GM12801 (cell line): ENCODE measurements around the gene HEBP2.

Experiments used
- CTCF ChIP-seq: IDR thresholded peaks from one replicate; pipeline ENCODE4 v1.5.1; 2011; ENCODE audit warnings: control low read depth; ENCODE audit not compliant: insufficient read length; ENCODE audit errors: extremely low read depth

The HEBP2 gene

GRCh38 chr6:138440296-138440695 is 36.3 kb downstream of the HEBP2 start:
- TF ChIP-seq CTCF: no peak

DNA sequence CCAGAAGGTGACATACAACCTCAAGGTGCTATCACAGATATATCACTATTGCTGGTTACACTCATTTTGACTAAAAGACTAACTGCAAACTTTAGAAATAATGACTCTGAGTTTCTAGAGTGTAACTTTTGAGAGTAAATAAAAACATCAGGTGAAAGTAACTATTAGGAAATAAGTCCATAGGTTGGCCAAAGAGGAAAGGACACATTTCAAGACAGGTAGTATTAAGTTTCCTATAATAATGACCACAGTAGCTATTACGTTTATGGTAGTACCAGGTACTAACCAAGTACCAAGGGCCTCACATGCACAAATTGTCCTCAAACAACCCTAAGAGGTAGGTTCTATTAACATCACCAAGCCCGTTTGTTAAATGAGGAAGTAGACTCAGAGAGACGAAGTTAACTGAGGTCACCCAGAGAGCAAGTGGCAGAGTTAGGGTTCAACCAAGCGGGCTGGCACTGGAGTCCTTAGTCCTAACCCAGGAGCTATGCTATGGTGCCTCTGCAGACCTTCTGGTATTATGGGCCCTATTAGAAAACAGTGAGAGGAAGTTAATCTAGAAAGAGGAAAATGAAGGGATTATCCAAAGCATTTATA is 36.8 kb downstream of the HEBP2 start:
- TF ChIP-seq CTCF: no peak

GRCh38 chr6:138441965-138442364 is 37.9 kb downstream of the HEBP2 start:
- TF ChIP-seq CTCF: no peak

- no peak for TF ChIP-seq CTCF
These were observed 38.6 kb downstream of the HEBP2 start for GRCh38 chr6:138442663-138443062.

DNA sequence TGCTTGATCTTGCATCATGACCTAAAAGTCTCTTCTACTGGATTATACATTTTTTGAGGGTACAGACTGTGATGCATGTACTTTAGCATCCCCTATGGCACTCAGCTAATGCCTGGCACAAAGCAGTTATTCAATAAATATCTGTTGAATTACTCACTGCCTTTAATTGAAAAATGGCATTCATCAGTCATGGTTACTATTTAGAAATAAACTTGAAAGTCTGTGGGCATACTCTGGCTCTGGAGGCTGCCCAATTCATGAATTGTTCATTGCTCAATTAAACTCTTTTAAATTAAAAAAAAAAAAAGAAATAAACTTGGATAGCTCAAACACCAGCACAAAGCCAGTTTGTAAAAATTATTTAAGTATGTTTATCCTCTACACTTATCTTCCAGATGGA is 40.0 kb downstream of the HEBP2 start:
- TF ChIP-seq CTCF: no peak

DNA sequence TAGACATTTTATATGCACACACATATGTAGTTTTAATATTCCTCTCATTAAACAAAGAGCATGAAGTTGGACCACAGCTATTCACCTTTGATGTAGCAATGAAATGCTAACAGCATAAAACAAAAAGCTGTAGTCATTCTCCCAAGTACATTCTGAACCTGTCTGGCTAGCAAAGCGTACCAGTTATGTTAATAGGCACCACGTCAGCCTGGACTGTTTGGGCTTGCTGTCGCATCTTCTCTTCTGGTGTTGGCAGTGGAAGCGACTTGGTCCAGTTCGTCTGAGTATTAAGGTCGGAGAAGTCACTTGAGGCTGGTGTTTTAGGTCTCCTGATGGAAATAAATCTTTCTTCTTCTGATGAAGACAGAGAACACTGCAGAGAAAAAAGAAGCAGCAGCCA is 42.8 kb downstream of the HEBP2 start:
- no peak for TF ChIP-seq CTCF

- no peak for TF ChIP-seq CTCF
These were observed 46.4 kb downstream of the HEBP2 start for GRCh38 chr6:138450445-138450844.
